GM10248 (cell line): ENCODE measurements around the gene CHURC1.

Source experiments
- CTCF ChIA-PET: fragments of 300-600 bp; sonication (Branson Sonifier 250); formaldehyde crosslinking; extraction: SDS; loops from one replicate; lab custom pipeline; 2021; ENCODE audit warnings: antibody characterized with exemption; lab: Yijun Ruan, JAX
- POLR2A ChIA-PET: fragments of 350-650 bp; sonication (Branson Sonifier 250); formaldehyde crosslinking; extraction: SDS; loops from one replicate; lab custom pipeline; 2020; ENCODE audit warnings: antibody characterized with exemption; lab: Yijun Ruan, JAX
- DNase-seq: peaks from one replicate; pipeline ENCODE4 v3.0.0; 2012; ENCODE audit errors: extremely low spot score
- CTCF ChIP-seq: IDR thresholded peaks from 2 replicates; pipeline ENCODE4 v1.5.1; 2012; ENCODE audit warnings: mild to moderate bottlenecking, low read depth; ENCODE audit errors: extremely low read depth, missing control alignments, control extremely low read depth

Gene CHURC1

GRCh38 chr14:64915029-64915424 lies 772 bp downstream of the CHURC1 start:
- CTCF ChIA-PET: interaction anchor here (1.0 to 2.2 kb wide), 5 partner anchors 9 to 91 kb away, joined by 3 to 14 read pairs (median 5); no protein-coding TSS in a partner anchor
- TF ChIP-seq CTCF: no peak
- DNase-seq: no peak
- POLR2A ChIA-PET: interaction anchor here (1.0 kb wide), 1 partner anchor 13 kb away, joined by 3 read pairs; no protein-coding TSS in a partner anchor

- POLR2A ChIA-PET: interaction anchor here (1.0 kb wide), 1 partner anchor 12 kb away, joined by 3 read pairs; no protein-coding TSS in a partner anchor
- no peak for TF ChIP-seq CTCF
- no peak for DNase-seq
- CTCF ChIA-PET: interaction anchor here (1.0 to 2.2 kb wide), 5 partner anchors 8 to 25 kb away, joined by 3 to 14 read pairs (median 5); no protein-coding TSS in a partner anchor
Measured at GRCh38 chr14:64915797-64916196, 1.5 kb downstream of the CHURC1 start.

- CTCF ChIA-PET: interaction anchor here (1.4 to 1.6 kb wide), 2 partner anchors 9 to 95 kb away, joined by 4 to 5 read pairs; no protein-coding TSS in a partner anchor
- POLR2A ChIA-PET: no interaction called here
- DNase-seq: no peak
- TF ChIP-seq CTCF: no peak
Measured at GRCh38 chr14:64918216-64918615, 4.0 kb downstream of the CHURC1 start.

- TF ChIP-seq CTCF: no peak
- POLR2A ChIA-PET: no interaction called here
- no peak for DNase-seq
- CTCF ChIA-PET: interaction anchor here (1.3 to 1.6 kb wide), 4 partner anchors 8 to 96 kb away, joined by 4 to 5 read pairs (median 4); no protein-coding TSS in a partner anchor
Measured at GRCh38 chr14:64919215-64919614, 5.0 kb downstream of the CHURC1 start.

- DNase-seq: no peak
- CTCF ChIA-PET: interaction anchor here (1.3 to 1.5 kb wide), 2 partner anchors 9 to 34 kb away, joined by 4 to 5 read pairs; no protein-coding TSS in a partner anchor
- POLR2A ChIA-PET: no interaction called here
- no peak for TF ChIP-seq CTCF
Measured at GRCh38 chr14:64919618-64920017, 5.4 kb downstream of the CHURC1 start.

- ChIA-PET POLR2A (no interaction called here), CTCF (interaction anchor here (0.9 to 1.5 kb wide), 3 partner anchors 10 to 33 kb away, joined by 3 to 5 read pairs (median 4); no protein-coding TSS in a partner anchor)
- no peak for TF ChIP-seq CTCF
- DNase-seq: no peak
Measured at GRCh38 chr14:64920465-64920864, 6.2 kb downstream of the CHURC1 start.

- no peak for TF ChIP-seq CTCF
- ChIA-PET POLR2A (no interaction called here), CTCF (interaction anchor here (0.6 to 1.7 kb wide), 2 partner anchors 14 to 310 kb away, joined by 3 to 8 read pairs; no protein-coding TSS in a partner anchor)
- DNase-seq: no peak
Measured at GRCh38 chr14:64923015-64923414, 8.8 kb downstream of the CHURC1 start.
